HEK293 (cell line): ENCODE data around the gene GGPS1.

Experiments used
- ZNF214 ChIP-seq: fragments of 450-650 bp; formaldehyde crosslinking; IDR thresholded peaks from 2 replicates; pipeline ENCODE4 v1.5.1; 2017; ENCODE audit warnings: missing biosample characterization, mild to moderate bottlenecking, missing genetic modification characterization, borderline replicate concordance
- TF ChIP-seq, protein P1 (sequence below): fragments of 450-650 bp; formaldehyde crosslinking; IDR thresholded peaks from 2 replicates; pipeline ENCODE4 v1.5.1; 2016; ENCODE audit warnings: missing biosample characterization, missing genetic modification characterization

DNA sequence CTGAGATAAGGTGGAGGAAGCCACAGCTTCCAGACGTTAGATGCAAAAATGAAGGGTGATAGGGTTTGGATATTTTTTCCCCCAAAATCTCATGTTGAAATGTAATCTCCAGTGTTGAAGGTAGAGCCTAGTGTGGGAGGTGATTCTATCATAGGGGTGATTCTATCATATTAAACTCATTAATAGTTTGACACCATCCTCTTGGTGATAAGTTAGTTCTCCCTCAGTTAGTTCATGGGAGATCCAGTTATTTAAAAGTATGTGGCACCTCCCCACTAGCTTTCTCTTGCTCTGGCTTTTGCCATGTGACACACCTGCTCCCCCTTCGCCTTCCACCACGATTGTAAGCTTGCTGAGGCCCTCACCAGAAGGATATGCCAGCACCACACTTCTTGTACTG, 30.5 kb downstream of the GGPS1 start:
- no peak for TF ChIP-seq ZNF214 (tag by site-specific recombination)
- TF ChIP-seq, protein P1, sequence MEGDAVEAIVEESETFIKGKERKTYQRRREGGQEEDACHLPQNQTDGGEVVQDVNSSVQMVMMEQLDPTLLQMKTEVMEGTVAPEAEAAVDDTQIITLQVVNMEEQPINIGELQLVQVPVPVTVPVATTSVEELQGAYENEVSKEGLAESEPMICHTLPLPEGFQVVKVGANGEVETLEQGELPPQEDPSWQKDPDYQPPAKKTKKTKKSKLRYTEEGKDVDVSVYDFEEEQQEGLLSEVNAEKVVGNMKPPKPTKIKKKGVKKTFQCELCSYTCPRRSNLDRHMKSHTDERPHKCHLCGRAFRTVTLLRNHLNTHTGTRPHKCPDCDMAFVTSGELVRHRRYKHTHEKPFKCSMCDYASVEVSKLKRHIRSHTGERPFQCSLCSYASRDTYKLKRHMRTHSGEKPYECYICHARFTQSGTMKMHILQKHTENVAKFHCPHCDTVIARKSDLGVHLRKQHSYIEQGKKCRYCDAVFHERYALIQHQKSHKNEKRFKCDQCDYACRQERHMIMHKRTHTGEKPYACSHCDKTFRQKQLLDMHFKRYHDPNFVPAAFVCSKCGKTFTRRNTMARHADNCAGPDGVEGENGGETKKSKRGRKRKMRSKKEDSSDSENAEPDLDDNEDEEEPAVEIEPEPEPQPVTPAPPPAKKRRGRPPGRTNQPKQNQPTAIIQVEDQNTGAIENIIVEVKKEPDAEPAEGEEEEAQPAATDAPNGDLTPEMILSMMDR (tag by site-specific recombination) = no peak
